Stimulated activated CD8-positive, alpha-beta memory T cell treated with anti-CD3 and anti-CD28 coated beads, Interleukin-7, amount 100 ng/mL, for 1 hour (primary cell): ENCODE measurements around the gene UBL5.

Experiments used
- DNase-seq, 2 donors: peaks; one replicate each; pipeline ENCODE4 v3.0.0-alpha.2; 2020; ENCODE audit warnings: low read depth in 2 of 2

Gene UBL5

GRCh38 chr19:9854282-9854846 is 26.6 kb downstream of the UBL5 start:
- DNase-seq: no peak

DNA sequence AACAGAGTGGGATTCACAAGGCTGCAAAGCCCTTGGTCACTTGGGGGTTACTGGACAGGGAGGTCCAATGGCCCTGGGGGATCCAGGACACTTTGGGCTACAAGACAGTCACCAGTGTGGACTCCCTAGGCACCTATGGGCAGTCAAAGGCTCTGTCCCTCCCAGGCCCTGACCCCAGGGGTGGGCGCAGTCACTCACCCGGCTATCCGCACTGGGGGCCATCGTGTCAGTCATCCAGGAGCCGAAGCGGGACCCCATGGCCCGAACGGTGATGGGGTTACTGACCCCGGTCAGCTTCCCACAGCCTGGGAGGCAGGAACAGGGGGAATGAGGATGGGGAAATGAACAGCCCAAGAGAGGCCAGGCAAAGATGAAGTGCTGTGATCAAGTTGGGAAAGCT is 28.9 kb downstream of the UBL5 start:
- no peak for DNase-seq

- no peak for DNase-seq
Measured at GRCh38 chr19:9857076-9857721, 29.5 kb downstream of the UBL5 start.

- DNase-seq: no peak
Measured at GRCh38 chr19:9857920-9858746, 30.4 kb downstream of the UBL5 start.

GRCh38 chr19:9858766-9859165 is 31.0 kb downstream of the UBL5 start:
- no peak for DNase-seq

DNA sequence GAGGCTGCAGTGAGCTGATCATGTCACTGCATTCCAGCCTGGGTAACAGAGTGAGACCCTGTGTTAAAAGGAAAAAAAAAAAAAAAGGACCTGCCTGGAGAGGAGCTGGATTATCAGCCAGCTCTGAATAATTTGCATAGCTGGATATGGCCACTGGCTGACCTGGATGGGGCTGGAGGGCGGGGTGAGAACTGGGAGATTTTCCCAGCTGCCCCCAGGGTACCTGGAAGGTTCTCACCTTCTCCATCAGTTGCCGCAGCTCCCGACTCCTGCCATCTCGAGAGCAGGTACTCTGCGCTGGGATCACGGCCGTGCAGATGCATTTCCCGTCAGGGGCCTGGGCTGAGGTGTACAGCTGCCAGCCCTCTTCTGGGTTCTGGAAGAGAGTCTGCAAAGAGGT is 32.7 kb downstream of the UBL5 start:
- no peak for DNase-seq

DNA sequence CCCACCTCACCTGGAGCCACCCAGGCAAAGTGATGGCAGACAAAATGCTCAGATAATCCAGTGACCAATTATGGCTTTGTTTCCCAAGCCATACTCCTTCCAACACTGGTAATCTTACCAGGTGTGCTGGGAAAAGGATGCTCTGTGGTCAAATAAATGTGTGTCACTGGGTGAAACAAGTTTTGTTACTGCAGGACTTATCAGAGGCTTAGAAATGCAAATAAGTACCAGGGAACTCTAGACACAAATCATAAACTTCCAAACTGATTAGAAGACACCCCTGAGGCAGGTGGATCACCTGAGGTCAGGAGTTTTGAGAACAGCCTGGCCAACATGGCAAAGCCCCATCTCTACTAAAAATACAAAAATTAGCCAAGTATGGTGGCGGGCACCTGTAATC is 33.8 kb downstream of the UBL5 start:
- no peak for DNase-seq

- no peak for DNase-seq
Measured at GRCh38 chr19:9862938-9863337, 35.2 kb downstream of the UBL5 start.

DNA sequence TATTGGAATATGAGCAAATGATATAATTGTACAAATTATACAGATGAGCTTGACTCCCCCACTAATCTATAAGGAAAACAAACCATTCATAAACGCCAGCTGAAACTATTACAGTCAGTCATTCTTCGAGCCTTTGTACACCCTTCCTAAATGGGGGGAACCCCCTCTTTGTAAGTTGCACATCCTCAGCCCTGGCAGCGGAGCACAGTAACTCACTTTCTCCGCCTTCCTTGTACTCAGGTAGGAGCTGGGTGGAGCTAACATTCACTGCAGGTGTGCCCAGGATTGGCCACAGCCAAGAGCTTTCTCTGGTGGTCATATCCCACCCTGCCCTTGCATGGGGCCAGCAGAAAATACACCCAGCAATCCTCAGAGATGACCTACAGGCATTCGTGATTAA is 36.0 kb downstream of the UBL5 start:
- DNase-seq: no peak

GRCh38 chr19:9865732-9866501 is 38.2 kb downstream of the UBL5 start:
- no peak for DNase-seq

DNA sequence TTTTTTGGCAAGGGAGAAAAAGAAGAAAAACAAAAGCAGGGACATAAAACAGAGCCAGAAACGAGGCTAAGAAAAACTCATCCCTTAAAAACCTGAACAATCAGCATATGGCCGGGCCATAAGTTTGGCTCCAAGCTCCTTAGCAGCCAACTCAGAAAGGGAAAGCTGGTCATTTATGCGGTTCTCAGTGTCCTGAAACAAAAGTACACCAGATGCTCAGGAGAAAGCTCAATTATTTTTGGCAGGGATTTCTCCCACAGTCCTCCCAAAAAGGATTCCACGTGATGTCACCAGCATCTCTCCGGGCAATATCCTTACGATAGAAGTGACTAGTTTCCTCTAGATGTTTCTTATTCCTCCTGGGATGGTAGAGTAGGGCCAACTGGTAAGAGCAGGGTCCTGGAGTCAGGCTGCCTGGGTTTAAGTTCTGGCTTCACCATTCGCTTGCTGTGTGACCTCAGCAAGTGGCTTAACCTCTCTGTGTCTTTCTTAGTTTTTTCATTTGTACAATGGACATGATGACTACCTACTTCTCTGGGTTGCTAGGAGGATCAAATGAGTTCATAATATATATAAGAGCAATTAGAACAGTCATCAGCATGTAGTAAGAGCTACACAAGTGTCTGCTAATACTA is 41.4 kb downstream of the UBL5 start:
- no peak for DNase-seq

DNA sequence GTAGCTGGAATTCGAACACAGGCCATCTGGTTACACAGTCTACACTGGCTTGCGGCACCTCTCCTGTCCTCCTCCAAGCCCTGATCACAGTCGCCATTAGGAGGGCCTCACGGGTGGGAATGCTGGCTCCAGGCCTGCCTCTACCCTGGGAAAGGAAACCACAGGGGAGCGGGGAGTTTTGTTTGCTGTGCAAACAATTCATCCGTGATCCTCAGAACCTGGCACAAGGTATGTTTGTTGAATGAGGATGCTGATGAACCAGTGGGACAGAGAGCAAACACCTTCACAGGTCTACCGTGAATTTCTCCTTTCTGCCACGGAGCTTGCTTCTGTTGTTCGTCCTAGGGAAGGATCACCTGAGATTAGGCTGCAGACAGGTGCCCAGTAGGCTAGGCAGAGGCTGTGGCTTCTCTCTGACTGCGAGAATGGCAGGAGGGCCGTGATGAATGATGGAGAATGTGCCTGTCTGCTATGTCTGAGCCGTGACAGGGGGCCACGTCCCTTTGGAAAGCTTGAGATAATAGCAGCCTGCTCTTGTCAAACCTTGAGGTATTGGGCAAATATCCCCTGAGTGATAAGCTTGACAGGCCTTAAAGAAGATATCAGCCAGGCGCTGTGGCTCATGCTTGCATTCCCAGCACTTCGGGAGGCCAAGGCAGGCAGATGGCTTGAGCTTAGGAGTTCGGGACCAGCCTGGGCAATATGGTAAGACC is 44.1 kb downstream of the UBL5 start:
- DNase-seq: no peak

DNA sequence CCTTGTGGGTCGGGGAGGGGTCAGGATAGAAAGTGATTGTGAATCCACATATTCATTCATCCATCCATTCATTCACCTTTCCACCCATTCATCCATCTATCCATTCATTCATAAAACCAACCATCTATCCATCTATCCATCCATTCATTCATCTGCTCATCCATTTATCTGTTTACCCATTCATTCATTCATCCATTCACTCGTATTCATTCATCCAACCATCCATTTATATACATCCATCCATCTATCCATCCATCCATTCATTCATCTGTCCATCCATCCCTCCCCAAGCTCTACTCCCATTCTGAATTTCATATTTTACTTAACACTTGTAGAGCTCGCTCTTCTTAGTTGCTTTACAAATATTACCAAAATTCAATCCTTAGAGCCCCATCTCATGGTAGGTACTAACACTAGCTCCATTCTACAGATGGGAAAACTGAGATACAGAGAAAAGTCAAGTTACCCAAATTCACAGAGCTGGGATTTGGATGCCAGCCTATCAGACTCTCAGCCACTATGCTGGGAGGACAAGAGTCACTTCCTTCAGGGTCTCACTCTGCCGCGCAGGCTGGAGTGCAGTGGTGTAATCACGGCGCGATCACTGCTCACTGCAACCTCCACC is 45.0 kb downstream of the UBL5 start:
- no peak for DNase-seq

GRCh38 chr19:9875031-9875627 is 47.4 kb downstream of the UBL5 start:
- DNase-seq: no peak

DNA sequence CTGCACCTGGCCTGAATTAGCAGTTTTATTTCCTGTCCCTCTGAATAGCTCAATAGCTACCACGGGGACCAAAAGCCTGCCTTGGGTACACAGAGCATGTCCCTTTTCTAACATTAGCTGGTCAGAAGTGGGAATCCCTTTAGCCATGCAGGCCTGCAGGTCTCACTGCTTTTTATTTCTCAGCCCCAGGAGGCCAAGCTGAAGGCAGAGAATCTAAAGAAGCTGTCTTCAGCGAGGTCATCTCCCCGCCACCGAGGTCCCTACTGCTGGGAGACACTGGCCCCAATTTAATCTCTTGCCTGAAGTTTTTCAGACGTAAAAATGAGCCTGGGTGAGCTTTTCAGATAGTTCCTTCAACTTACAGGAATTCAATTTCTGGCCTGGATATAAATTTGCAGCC is 48.1 kb downstream of the UBL5 start:
- no peak for DNase-seq

GRCh38 chr19:9877780-9878510 is 50.2 kb downstream of the UBL5 start:
- no peak for DNase-seq

DNA sequence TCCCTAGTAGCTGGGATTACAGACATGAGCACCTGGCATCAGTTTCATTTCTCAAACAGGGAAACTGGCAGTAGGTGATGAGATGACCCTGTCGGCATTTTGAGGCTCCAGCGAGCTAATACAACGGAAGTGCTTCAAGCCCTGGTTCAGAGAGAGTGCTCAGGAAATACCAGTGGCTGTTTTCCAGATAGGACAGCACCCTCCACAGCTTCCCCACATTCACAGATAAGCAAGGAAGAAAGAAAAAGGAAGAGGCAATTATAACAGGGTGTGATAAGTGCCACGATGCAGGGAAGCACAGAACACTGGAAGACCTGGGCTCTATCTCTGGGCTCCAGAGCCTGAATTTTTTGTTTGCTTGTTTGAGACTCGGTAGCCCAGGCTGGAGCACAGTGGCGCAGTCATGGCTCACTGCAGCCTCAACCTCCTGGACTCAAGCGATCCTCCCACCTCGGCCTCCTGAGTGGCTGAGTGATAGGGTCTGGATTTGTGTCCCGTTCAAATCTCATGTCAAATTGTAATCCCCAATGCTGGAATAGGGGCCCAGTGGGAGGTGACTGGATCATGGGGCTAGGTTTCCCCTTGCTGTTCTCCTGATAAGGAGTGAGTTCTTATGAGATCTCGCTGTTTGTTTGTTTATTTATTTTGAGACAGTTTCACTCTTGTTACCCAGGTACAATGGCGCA is 50.9 kb downstream of the UBL5 start:
- DNase-seq: no peak
